UCSD-AML1 (cell line): ENCODE measurements around the gene SESTD1.
A peak's percentile ranks its signal among the peaks of the same experiment; 100 is the strongest.

ENCODE experiments used
- DNase-seq: peaks from one replicate; lab custom pipeline; 2025; ENCODE audit not compliant: unreplicated experiment; lab: John Stamatoyannopoulos, UW

Gene SESTD1

GRCh38 chr2:179264368-179265081 lies at the start of gene SESTD1:
TSS of gene SESTD1 (minus strand) at chr2:179264832. CDS start at chr2:179191841, 72,991 bp downstream.
- DNase-seq, result peak; percentile 72

GRCh38 chr2:179313057-179313456 lies 48.4 kb upstream of the SESTD1 start:
- no peak for DNase-seq

- DNase-seq, result no peak
These were observed 46.5 kb upstream of the SESTD1 start for GRCh38 chr2:179311101-179311500.

GRCh38 chr2:179307616-179308371 lies 43.2 kb upstream of the SESTD1 start:
- DNase-seq, result no peak

GRCh38 chr2:179305125-179305524 lies 40.5 kb upstream of the SESTD1 start:
- no peak for DNase-seq

- no peak for DNase-seq
These were observed 39.8 kb upstream of the SESTD1 start for GRCh38 chr2:179304424-179304823.

- DNase-seq, result no peak
These were observed 38.3 kb upstream of the SESTD1 start for GRCh38 chr2:179302764-179303571.

GRCh38 chr2:179302149-179302548 lies 37.5 kb upstream of the SESTD1 start:
- no peak for DNase-seq

GRCh38 chr2:179298666-179299065 lies 34.0 kb upstream of the SESTD1 start:
- no peak for DNase-seq

GRCh38 chr2:179297927-179298326 lies 33.3 kb upstream of the SESTD1 start:
- no peak for DNase-seq

- no peak for DNase-seq
These were observed 25.7 kb upstream of the SESTD1 start for GRCh38 chr2:179290329-179290728.

- no peak for DNase-seq
These were observed 20.4 kb upstream of the SESTD1 start for GRCh38 chr2:179285060-179285459.

- DNase-seq, result no peak
These were observed 13.0 kb upstream of the SESTD1 start for GRCh38 chr2:179277429-179278196.

GRCh38 chr2:179275253-179276012 lies 10.8 kb upstream of the SESTD1 start:
- no peak for DNase-seq

GRCh38 chr2:179274749-179275148 lies 10.1 kb upstream of the SESTD1 start:
- peak; percentile 27 for DNase-seq

GRCh38 chr2:179273461-179273962 lies 8.9 kb upstream of the SESTD1 start:
- no peak for DNase-seq

GRCh38 chr2:179272406-179273192 lies 8.0 kb upstream of the SESTD1 start:
- no peak for DNase-seq

GRCh38 chr2:179270689-179271088 lies 6.1 kb upstream of the SESTD1 start:
- no peak for DNase-seq

- peak; percentile 41 for DNase-seq
These were observed 3.8 kb upstream of the SESTD1 start for GRCh38 chr2:179268277-179268925.
